KOPT-K1 (cell line): Measurements from ENCODE around the gene STUM.

Experiments used
- H3K27ac ChIP-seq: fragments of 200-600 bp; sonication (generic); 2 replicates; pipeline ENCODE4 v1.5.1; 2016; ENCODE audit warnings: antibody characterized with exemption, mild to moderate bottlenecking, low read depth, low read length; ENCODE audit not compliant: poor library complexity, severe bottlenecking
- H3K36me3 ChIP-seq: fragments of 200-600 bp; sonication (generic); 2 replicates; pipeline ENCODE4 v1.5.1; 2017; ENCODE audit warnings: antibody characterized with exemption, mild to moderate bottlenecking, low read length, moderate library complexity; ENCODE audit not compliant: insufficient read depth
- H3K9me3 ChIP-seq: fragments of 200-600 bp; sonication (generic); 2 replicates; pipeline ENCODE4 v1.5.1; 2017; ENCODE audit warnings: antibody characterized with exemption, low read length, mild to moderate bottlenecking; ENCODE audit not compliant: insufficient read depth, poor library complexity, severe bottlenecking

The STUM gene

DNA sequence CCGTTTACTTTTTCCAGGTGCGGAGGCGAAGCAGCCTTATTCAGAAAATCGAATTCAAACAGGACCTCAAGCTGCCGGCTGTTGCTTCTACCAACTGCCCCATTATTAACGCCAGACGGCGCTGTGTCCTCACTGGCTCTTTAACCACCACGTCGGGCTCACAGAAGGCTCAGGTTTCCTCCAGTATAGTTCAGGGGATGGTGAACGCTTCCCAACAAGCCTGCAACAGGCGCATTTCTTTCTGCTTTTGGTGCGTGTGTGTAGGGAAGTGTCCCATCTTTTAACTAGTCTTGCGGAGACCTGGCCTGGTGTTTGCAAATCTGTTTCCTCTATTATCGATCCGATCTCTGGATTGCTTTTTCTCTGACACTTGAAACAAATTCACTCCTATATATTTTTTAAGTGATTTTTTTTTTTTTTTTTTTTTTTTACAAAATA is 791 bp upstream of the STUM start:
- H3K9me3 ChIP-seq, result no peaks in the 10 kb centered on the region
- no peaks in the 10 kb centered on the region for H3K36me3 ChIP-seq
- no peak overlapping the region for H3K27ac ChIP-seq

DNA sequence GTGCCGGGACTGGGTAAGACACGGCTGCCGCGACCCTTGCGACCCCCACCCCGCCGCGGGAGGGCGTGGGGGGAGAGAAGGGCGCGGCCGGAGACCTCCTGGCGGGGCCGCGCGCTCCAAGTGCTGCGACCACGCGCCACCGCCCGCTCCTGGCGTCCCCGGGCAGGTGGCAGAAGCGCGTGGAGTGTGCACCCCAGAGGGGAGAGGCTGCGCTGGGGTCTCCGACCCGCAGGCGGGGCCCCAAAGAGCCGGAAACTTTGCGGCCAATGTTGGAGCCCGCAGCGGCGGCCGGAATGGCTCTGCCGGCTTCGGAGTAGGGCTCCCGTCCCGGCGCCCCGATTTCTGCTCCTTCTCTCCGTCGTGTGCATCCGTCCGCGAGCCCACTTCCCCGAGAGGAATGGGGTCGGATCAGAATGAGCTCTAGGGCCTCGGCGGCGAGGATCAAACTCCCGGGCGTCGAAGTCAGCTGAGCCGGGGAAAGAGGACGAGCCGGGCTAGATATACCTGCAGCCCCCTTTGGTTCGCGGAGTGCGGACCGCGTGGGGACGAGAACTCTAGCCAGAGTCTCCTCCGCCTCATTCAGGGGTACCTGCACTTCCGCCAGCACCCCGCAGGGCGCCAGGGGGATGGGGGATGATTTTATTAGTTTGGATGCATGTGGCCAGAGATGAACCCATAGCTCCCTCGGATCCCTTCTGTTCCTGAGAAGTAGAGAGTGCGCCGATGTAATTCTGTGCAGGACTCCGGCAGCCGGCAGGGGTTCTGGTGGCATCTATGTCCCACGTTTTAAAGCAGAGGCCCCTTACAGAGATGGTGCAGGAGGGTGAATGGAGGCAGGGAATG is 751 bp downstream of the STUM start:
- Histone ChIP-seq H3K27ac (no peak overlapping the region), H3K9me3 (no peaks in the 10 kb centered on the region), H3K36me3 (no peaks in the 10 kb centered on the region)

DNA sequence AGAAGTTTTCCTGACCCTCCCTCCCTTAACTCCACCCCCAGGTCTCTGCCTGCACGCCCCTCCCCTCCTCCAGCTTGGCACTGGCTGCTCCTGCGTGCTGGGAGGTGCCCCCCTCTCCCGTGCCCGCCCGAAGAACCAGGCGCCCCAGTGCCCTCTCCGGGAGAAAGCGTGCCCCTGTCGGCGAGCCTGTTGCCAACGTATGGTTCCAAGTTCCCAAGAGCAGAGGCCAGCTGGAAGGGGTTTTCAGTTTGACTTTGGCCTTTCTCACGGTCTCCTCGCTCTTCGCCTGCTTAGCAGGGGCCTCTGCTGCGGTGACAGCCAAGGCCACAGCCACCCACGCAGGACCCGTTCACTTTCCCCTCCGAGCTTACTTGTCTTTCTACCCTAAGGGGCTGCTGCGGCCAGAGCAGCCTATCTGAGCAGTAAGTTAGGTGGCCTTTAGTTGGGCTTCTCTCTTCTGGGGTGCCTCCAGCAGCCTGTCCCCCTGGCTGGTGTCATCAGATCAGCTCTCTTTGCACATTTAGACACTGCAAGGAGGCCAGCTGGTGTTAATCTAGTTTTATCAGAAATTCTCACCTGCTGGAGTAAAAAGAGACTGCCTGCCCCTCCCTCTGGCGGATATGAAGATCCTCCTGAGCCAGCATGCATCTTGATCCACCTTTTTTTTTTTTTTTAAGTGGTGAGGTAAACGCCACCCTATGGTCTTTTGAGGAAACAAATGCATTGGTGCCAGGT is 1.5 kb downstream of the STUM start:
- Histone ChIP-seq H3K9me3 (no peaks in the 10 kb centered on the region), H3K36me3 (no peaks in the 10 kb centered on the region), H3K27ac (no peak overlapping the region)

DNA sequence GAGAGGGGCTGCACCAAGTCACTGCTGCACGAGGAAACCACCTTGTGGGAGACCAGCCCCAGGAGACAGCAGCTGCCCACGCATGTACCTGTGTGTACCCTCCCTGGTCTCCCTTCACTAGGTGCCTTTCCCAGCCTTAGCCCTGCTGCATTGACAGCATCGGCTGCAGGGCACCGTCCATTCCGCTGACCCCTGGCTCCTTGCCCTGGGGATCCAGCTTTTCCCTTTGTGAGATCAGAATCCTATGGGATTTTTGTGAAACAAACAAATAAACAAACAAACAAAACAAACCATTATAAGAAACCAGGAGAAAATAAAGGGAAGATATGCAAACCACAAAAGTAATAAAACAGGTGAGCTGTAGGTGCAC is 2.1 kb downstream of the STUM start:
- Histone ChIP-seq H3K27ac (no peak overlapping the region), H3K9me3 (no peaks in the 10 kb centered on the region), H3K36me3 (no peaks in the 10 kb centered on the region)

DNA sequence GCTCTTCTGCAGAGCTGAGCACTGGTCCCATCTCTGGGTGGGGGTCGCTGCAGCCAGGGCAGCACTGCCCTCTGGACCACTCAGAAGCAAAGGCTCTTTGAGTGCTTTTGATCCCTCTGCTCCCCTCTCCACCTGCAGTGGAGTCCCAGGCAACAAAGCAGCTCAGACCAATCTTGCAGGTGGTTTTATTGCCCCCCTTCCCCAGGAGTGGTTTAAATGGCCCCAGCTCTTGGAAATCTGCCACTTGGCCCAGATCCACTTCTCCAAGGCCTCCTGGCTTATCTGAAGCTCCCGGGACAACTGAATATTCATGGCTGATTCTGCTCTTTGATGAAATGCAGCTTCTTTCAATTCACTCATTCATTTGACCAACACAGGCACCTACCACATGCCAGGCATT is 2.7 kb downstream of the STUM start:
- no peak overlapping the region for H3K27ac ChIP-seq
- peaks cover 3% of the 10 kb centered on the region for H3K9me3 ChIP-seq
- H3K36me3 ChIP-seq, result no peaks in the 10 kb centered on the region

DNA sequence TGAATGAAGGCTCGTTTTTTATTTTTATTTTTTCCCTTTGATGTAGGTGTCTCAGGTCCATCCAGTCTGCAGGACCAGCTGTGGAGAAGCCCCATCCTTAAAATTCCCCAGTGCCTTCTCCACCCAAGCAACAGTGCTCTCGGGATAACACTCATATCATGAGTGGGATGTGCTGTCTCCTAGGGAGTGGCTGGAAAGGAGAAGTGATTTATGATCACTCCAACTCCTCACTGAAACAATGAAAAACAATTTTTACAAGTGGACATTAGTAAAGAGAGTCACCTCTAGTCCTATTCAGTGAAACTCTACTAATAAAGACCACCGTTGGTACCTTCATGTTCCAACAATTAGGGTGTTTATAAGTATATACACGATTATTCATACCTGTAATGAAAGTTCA is 3.5 kb downstream of the STUM start:
- H3K36me3 ChIP-seq, result no peaks in the 10 kb centered on the region

DNA sequence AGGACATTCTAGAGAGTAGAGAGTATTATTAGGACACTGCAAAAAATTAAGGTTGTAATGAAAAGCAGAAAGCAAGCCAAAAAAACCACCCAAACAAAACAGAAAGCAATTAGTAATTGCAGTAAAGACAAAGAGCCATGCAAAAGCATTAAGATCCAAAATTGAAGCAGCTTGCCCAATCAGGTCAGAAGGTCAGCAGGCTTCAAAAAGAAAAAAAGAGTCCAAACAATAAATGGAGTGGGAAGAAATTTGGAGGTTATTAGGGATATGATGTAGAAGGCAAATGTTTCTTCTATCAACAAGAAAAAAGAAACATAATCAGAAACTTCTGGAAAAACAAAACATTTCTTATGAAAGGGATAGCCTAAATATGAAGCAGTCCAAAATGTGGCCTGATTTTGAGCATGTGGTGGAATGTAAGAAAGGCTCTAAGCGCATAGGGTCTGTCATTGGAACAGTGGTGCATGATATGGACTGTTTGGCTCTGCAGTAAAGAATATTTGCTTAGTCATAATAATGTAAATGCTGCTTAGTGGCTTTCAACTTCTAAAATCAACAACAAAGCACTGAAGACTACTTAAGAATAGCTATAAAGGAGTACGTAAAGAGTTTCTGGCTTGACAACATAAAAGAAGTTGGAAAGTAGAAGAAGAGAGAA is 4.8 kb downstream of the STUM start:
- no peak overlapping the region for H3K27ac ChIP-seq
- H3K36me3 ChIP-seq, result no peaks in the 10 kb centered on the region
- peaks cover 11% of the 10 kb centered on the region for H3K9me3 ChIP-seq

More for the DNA sequence above, 3.5 kb downstream of the STUM start:
- Histone ChIP-seq H3K27ac (no peak overlapping the region), H3K9me3 (peaks cover 7% of the 10 kb centered on the region)

DNA sequence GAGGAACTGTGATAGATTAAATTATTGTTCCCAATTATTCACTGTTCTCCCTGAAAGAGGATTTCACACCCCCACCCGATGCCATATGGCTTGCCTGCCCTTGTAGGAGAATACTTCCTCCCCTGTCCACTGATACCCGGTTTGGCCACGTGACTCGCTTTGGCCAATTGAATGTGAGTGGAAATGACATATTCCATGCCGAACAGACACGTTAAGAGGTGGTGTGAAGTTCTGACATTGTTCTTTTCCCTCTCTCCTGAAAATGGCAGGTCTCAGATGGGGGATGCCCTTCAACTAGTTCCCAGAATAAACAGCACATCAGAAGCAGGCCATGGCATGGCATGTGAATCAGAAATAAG is 5.3 kb downstream of the STUM start:
- peaks cover 11% of the 10 kb centered on the region for H3K9me3 ChIP-seq
- no peak overlapping the region for H3K27ac ChIP-seq
- H3K36me3 ChIP-seq, result no peaks in the 10 kb centered on the region

DNA sequence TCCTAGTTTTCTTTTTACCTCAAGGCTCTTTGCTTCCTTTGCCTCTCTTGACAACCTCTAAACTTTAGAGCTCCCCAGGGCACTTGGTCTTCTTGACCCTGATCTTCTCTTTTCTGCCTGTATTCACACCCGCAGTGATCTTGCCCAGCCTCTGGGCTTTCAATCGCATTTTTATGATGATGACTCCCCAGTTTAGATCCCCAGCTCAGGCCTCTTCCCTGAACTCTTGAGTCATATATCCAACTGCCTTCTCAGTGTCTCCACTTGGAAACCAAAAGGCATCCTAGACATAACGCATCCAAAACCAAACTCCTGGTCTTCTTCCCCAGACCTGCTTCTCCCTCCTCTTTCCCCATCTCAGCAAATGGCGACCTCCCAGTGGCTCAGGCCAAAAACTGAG is 6.5 kb downstream of the STUM start:
- H3K36me3 ChIP-seq, result no peaks in the 10 kb centered on the region
- no peak overlapping the region for H3K27ac ChIP-seq
- peaks cover 11% of the 10 kb centered on the region for H3K9me3 ChIP-seq

DNA sequence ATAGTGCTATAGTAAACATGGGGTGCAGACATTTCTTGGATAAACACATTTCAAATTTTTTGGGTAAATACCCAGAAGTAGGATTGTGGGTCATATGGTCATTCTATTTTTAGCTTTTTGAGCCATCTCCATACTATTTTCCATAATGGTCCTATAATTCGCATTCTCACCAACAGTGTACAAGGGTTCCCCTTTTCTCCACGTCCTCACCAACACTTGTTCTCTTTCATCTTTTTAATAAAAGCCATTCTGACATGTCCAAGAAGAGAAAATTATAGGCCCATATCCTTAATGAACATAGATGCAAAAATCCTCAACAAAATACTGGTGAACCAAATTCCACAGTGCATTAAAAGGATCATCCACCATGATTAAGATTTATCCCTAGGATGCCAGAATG is 8.9 kb downstream of the STUM start:
- Histone ChIP-seq H3K9me3 (peaks cover 11% of the 10 kb centered on the region), H3K27ac (no peak overlapping the region), H3K36me3 (no peaks in the 10 kb centered on the region)

DNA sequence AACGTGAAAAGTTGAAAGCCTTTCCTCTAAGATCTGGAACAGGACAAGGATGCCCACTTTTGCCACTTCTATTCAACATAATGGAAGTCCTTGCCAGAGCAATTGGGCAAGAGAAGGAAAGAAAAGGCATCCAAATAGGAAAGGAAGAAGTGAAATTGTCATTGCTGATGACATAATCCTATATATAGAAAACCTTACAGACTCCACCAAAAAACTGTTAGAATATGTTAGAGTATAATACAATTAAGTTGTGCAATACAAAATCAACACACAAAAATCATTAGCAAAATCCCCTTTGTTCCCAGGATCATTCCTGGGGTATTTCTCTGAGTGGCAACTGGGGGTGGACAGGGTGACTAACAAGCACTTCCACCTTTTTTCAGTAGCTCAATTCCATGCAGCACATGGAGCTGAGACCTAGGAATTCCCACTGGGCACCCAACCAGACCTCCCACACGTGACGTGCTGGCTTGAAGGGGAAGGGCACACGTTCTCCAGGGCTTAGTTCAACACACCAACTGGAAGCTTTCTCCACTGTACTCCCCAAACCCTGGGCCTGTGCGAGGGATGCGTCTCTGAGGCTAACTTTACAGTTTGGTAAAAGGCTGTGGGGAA is 9.6 kb downstream of the STUM start:
- H3K36me3 ChIP-seq, result no peaks in the 10 kb centered on the region
- H3K9me3 ChIP-seq, result peaks cover 11% of the 10 kb centered on the region
- no peak overlapping the region for H3K27ac ChIP-seq

DNA sequence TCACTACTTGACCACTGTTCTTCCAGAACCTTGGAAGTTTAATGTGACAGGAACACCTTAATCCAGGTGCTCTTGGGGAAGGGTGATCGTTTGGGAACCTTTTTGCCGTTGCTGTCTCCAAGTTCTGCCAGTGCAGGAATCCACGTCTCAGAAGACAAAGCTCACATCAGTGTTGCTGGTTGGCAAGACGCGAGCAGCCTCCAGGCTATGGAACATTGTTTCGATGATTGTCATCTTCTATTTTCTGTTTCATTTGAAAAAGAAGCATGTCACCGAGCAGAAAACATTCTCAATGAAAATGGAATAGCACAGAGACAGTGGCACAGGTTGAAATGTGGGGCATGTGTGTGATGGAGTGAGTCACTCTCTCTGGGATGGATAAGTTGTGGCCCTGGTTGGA is 11.7 kb downstream of the STUM start:
- peaks cover 11% of the 10 kb centered on the region for H3K9me3 ChIP-seq
- H3K36me3 ChIP-seq, result no peaks in the 10 kb centered on the region

DNA sequence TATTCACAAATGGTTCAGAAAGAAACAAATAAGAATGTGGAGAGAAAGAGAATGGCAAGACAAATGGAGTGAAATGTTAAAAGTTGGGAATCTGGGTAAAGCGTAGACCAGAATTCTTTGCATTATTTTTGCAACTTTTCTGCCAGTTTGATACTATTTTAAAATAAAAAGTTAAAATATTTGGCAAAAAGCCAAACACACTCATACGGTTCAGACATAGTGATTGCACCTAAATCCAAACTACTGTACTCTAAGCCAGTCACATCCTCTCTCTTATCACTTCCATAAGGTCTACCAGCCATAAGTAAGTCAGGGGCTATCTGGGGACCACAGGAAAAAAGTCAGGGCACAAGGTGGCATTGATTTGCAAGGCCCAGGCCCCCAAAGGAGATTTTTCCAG is 14.4 kb downstream of the STUM start:
- Histone ChIP-seq H3K9me3 (no peaks in the 10 kb centered on the region), H3K36me3 (no peaks in the 10 kb centered on the region), H3K27ac (no peak overlapping the region)

More for the DNA sequence above, 11.7 kb downstream of the STUM start:
- H3K27ac ChIP-seq, result no peak overlapping the region

DNA sequence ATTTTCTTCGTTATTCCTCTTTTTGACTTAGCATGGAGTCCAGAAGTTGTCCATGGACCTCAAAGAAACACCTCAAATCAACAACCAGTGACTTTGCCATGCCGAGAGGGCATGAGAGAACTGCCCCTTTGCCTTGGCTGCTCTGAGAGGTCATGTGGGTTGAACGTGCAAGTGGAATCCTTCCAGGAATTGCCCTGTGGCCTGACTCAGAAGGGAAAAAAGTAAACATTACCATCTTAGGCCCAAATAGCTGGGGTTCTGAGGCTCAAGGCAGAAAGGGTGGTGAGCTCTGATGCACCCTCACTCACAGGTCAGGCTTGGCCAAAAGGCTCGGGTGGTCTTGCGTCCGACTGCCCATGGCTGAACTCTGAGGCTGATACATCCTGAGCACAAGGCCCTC is 15.1 kb downstream of the STUM start:
- H3K27ac ChIP-seq, result no peak overlapping the region
- no peaks in the 10 kb centered on the region for H3K36me3 ChIP-seq
- H3K9me3 ChIP-seq, result no peaks in the 10 kb centered on the region

DNA sequence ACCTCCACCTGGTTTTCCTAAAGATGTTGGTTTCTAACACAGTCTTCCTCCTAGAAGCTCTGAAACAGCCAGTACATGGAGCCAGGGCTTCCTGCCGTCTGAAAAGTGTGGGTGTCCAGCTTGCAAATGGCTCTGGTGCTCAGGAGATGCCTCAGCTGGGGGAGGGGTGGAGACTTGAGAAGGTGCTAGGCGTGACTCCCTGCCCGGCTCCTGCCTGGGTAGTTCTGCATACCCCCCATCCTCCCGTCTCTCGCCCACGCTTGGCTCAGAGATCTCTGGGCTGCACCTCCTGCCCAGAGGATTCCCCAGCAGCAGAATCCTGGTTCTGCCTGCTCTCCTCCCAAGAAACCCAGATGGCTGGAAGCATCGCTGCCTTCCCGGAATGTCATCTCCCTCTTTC is 16.9 kb downstream of the STUM start:
- no peaks in the 10 kb centered on the region for H3K9me3 ChIP-seq
- H3K36me3 ChIP-seq, result no peaks in the 10 kb centered on the region
- H3K27ac ChIP-seq, result no peak overlapping the region
